IMR-90 (cell line): Measurements from ENCODE around the gene VILL.

Source experiments
- BHLHE40 ChIP-seq: fragments of 150-350 bp; IDR thresholded peaks from 2 replicates; pipeline ENCODE4 v1.6.1; 2016; ENCODE audit warnings: mild to moderate bottlenecking, low read depth, low read length
- MAFK ChIP-seq: IDR thresholded peaks from 2 replicates; pipeline ENCODE4 v1.6.1; 2012; ENCODE audit warnings: low read depth, low read length, improper control_type of control experiment
- MAZ ChIP-seq: IDR thresholded peaks from 2 replicates; pipeline ENCODE4 v1.6.1; 2012; ENCODE audit warnings: low read depth, mild to moderate bottlenecking, low read length, improper control_type of control experiment, moderate library complexity, borderline replicate concordance
- MXI1 ChIP-seq: IDR thresholded peaks from 2 replicates; pipeline ENCODE4 v1.6.1; 2012; ENCODE audit warnings: low read depth, mild to moderate bottlenecking, low read length, moderate library complexity, borderline replicate concordance
- POLR2A ChIP-seq: IDR thresholded peaks from 2 replicates; pipeline ENCODE4 v1.6.1; 2012; ENCODE audit warnings: mild to moderate bottlenecking, low read depth, low read length
- RAD21 ChIP-seq: IDR thresholded peaks from 2 replicates; pipeline ENCODE4 v1.6.1; 2012; ENCODE audit warnings: low read length, improper control_type of control experiment
- RFX5 ChIP-seq: IDR thresholded peaks from 2 replicates; pipeline ENCODE4 v1.8.0; 2012; ENCODE audit warnings: low read depth, mild to moderate bottlenecking, low read length, moderate library complexity
- SMC3 ChIP-seq: fragments of 150-350 bp; IDR thresholded peaks from 2 replicates; pipeline ENCODE4 v1.6.1; 2016; ENCODE audit warnings: low read depth, mild to moderate bottlenecking, antibody characterized with exemption, low read length, moderate library complexity
- TF ChIP-seq, protein P1 (sequence below): conservative IDR thresholded peaks from 2 replicates; pipeline ENCODE4 v1.5.1; 2012; ENCODE audit warnings: mild to moderate bottlenecking, low read depth, low read length, improper control_type of control experiment
- TF ChIP-seq, protein P2 (sequence below): fragments of 150-350 bp; IDR thresholded peaks from 2 replicates; pipeline ENCODE4 v1.6.1; 2016; ENCODE audit warnings: low read depth, mild to moderate bottlenecking, low read length, moderate library complexity, borderline replicate concordance
- TF ChIP-seq, protein P3 (sequence below): fragments of 150-350 bp; IDR thresholded peaks from 2 replicates; pipeline ENCODE4 v1.6.1; 2017; ENCODE audit warnings: mild to moderate bottlenecking, antibody characterized with exemption, low read length, low read depth

DNA sequence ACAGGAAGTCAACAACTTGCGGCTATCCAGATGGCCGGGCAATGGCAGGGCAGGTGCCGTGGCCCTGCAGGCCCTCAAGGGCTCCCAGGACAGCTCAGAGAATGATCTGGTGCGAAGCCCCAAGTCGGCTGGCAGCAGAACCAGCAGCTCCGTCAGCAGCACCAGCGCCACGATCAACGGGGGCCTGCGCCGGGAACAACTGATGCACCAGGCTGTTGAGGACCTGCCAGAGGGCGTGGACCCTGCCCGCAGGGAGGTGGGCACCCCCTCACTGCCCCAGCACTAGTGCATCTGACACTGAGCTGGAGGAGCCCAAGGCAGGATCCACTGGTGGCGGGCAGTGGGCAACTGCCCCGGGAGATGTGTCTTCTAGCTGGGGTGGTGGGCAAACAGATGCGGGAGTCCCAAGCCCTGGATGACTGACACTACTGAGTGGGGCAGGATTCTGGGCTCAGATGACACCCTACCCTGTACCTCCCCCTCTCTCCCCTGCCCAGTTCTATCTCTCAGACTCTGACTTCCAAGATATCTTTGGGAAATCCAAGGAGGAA is 15.9 kb downstream of the VILL start:
- TF ChIP-seq, protein P1, sequence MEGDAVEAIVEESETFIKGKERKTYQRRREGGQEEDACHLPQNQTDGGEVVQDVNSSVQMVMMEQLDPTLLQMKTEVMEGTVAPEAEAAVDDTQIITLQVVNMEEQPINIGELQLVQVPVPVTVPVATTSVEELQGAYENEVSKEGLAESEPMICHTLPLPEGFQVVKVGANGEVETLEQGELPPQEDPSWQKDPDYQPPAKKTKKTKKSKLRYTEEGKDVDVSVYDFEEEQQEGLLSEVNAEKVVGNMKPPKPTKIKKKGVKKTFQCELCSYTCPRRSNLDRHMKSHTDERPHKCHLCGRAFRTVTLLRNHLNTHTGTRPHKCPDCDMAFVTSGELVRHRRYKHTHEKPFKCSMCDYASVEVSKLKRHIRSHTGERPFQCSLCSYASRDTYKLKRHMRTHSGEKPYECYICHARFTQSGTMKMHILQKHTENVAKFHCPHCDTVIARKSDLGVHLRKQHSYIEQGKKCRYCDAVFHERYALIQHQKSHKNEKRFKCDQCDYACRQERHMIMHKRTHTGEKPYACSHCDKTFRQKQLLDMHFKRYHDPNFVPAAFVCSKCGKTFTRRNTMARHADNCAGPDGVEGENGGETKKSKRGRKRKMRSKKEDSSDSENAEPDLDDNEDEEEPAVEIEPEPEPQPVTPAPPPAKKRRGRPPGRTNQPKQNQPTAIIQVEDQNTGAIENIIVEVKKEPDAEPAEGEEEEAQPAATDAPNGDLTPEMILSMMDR = no peak
- TF ChIP-seq POLR2A (no peak), RFX5 (no peak), SMC3 (no peak), RAD21 (no peak), MAZ (no peak), BHLHE40 (no peak), MXI1 (no peak), MAFK (no peak)
- TF ChIP-seq, protein P2, sequence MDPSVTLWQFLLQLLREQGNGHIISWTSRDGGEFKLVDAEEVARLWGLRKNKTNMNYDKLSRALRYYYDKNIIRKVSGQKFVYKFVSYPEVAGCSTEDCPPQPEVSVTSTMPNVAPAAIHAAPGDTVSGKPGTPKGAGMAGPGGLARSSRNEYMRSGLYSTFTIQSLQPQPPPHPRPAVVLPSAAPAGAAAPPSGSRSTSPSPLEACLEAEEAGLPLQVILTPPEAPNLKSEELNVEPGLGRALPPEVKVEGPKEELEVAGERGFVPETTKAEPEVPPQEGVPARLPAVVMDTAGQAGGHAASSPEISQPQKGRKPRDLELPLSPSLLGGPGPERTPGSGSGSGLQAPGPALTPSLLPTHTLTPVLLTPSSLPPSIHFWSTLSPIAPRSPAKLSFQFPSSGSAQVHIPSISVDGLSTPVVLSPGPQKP = no peak
- TF ChIP-seq, protein P3, sequence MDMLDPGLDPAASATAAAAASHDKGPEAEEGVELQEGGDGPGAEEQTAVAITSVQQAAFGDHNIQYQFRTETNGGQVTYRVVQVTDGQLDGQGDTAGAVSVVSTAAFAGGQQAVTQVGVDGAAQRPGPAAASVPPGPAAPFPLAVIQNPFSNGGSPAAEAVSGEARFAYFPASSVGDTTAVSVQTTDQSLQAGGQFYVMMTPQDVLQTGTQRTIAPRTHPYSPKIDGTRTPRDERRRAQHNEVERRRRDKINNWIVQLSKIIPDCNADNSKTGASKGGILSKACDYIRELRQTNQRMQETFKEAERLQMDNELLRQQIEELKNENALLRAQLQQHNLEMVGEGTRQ = no peak
